Tibial nerve (tissue), 4 donors: ENCODE results near the gene MSL1.

Experiments
- CTCF ChIP-seq, 5 experiments: fragments of 200-600 bp in 3 of 5; fragments of 450-650 bp in 2 of 5; sonication (generic) in 3 of 5; IDR thresholded peaks; one replicate each; pipeline ENCODE4 v1.5.1; 2016 to 2019; ENCODE audit warnings: antibody characterized with exemption in 5 of 5, mild to moderate bottlenecking in 3 of 5, moderate library complexity in 2 of 5
- EP300 ChIP-seq, 2 donors: sonication (generic); formaldehyde crosslinking; IDR thresholded peaks; one replicate each; pipeline ENCODE4 v1.6.1; 2017; ENCODE audit warnings: antibody characterized with exemption in 2 of 2, mild to moderate bottlenecking in 1 of 2
- POLR2A ChIP-seq, 2 donors: fragments of 450-650 bp; IDR thresholded peaks; one replicate each; pipeline ENCODE4 v1.6.1; 2017; ENCODE audit warnings: antibody characterized with exemption in 2 of 2, mild to moderate bottlenecking in 2 of 2, moderate library complexity in 2 of 2

- TF ChIP-seq CTCF (IDR thresholded peaks at IDR 0.05), result no peak
- no peak for TF ChIP-seq EP300 (IDR thresholded peaks at IDR 0.05)
- TF ChIP-seq POLR2A (IDR thresholded peaks at IDR 0.05), result no peak
Observed at GRCh38 chr17:40134184-40134583, 12.4 kb downstream of the MSL1 start.
